ENCODE data around the gene KCNG2. TPM values are rescaled to one million over a fixed set of nuclear protein-coding genes. Genes with fewer than 3 reads are reported as not detected.
"Not testable (repeated sequence)": the region's sequence is repeated elsewhere in the genome, so short reads cannot be mapped to it uniquely, and the experiment has no call there.

KCNG2 gene
- total RNA-seq, 1 experiment from 2014 or later = not detected

- H3K9ac ChIP-seq (ENCODE audit: low read length); intact Hi-C loops (cut with micrococcal nuclease); DNase-seq (ENCODE audit: low read depth, low spot score); H3K36me3 ChIP-seq (ENCODE audit: control insufficient read depth in 1 of 2, insufficient read depth in 2 of 2, low read length in 2 of 2); ATAC-seq; H3K27ac ChIP-seq (ENCODE audit: low read depth, low read length); H3K4me2 ChIP-seq (ENCODE audit: low read length); H4K20me1 ChIP-seq (ENCODE audit: insufficient read depth); H2AFZ ChIP-seq (ENCODE audit: low read depth, low read length, poor library complexity, severe bottlenecking); BruUV-seq (replicated peaks); H3K9me3 ChIP-seq (ENCODE audit: control insufficient read depth in 1 of 2, insufficient read depth in 1 of 2, low read depth in 1 of 2, low read length in 2 of 2); H3K4me1 ChIP-seq (ENCODE audit: control insufficient read depth in 1 of 2, insufficient read depth in 2 of 2, low read length in 2 of 2); CTCF ChIA-PET; H3K9me2 ChIP-seq (ENCODE audit: insufficient read depth); H3K27me3 ChIP-seq (ENCODE audit: insufficient read depth, low read length); H3K79me2 ChIP-seq (ENCODE audit: insufficient read depth, low read length); H3K4me3 ChIP-seq (replicated peaks in 1 of 2; ENCODE audit: low read depth in 1 of 2, low read length in 2 of 2); RAD21 ChIA-PET (ENCODE audit: low non-redundant PET in 1 of 2, low total read pairs in 2 of 2, uncharacterized antibody in 2 of 2, unreplicated experiment in 2 of 2); POLR2A ChIA-PET: not testable (repeated sequence)
Observed at GRCh38 chr18:79865951-79866350, 68.2 kb downstream of the KCNG2 start.

DNA sequence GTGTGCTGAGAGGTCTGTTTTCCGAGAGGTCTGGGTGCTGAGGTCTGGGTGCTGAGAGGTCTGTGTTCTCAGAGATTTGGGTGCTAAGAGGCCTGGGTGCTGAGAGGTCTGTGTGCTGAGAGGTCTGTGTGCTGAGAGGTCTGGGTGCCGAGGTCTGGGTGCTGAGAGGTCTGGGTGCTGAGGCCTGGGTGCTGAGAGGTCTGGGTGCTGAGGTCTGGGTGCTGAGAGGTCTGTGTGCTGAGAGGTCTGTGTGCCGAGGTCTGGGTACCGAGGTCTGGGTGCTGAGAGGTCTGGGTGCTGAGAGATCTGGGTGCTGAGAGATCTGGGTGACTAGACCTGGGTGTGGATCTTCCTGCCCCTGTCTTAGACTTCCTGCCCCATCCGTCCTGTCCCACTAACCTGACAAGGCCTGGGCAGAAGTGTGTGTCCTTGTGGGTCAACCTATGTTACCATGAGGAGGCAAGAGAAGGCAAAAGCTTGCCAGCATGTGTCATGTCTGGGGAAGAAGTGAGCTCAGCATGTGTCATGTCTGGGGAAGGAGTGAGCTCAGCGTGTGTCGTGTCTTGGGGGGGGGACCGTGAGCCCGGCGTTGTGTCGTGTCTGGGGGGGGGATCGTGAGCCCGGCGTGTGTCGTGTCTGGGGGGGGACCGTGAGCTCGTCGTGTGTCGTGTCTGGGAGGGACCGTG, 69.3 kb downstream of the KCNG2 start:
- DNase-seq (ENCODE audit: low read depth, low spot score) = no peak
- Histone ChIP-seq H3K9me2 (ENCODE audit: insufficient read depth) (no peaks in the 10 kb centered on the region), H3K79me2 (ENCODE audit: insufficient read depth, low read length) (no peaks in the 10 kb centered on the region), H3K36me3 (ENCODE audit: control insufficient read depth in 1 of 2, insufficient read depth in 2 of 2, low read length in 2 of 2) (no peaks in the 10 kb centered on the region), H3K9me3 (ENCODE audit: control insufficient read depth in 1 of 2, insufficient read depth in 1 of 2, low read depth in 1 of 2, low read length in 2 of 2) (no peaks in the 10 kb centered on the region), H3K27ac (ENCODE audit: low read depth, low read length) (no peak overlapping the region), H3K4me3 (replicated peaks in 1 of 2; ENCODE audit: low read depth in 1 of 2, low read length in 2 of 2) (no peak overlapping the region), H2AFZ (ENCODE audit: low read depth, low read length, poor library complexity, severe bottlenecking) (no peak overlapping the region), H3K9ac (ENCODE audit: low read length) (no peak overlapping the region), H3K27me3 (ENCODE audit: insufficient read depth, low read length) (no peaks in the 10 kb centered on the region), H3K4me2 (ENCODE audit: low read length) (no peak overlapping the region), H4K20me1 (ENCODE audit: insufficient read depth) (no peaks in the 10 kb centered on the region), H3K4me1 (ENCODE audit: control insufficient read depth in 1 of 2, insufficient read depth in 2 of 2, low read length in 2 of 2) (no peaks in the 10 kb centered on the region)
- ChIA-PET POLR2A (no interaction called here), RAD21 (ENCODE audit: low non-redundant PET in 1 of 2, low total read pairs in 2 of 2, uncharacterized antibody in 2 of 2, unreplicated experiment in 2 of 2) (no interaction called here), CTCF (no interaction called here)
- no peak for TF ChIP-seq RAD21 (IDR thresholded peaks at IDR 0.05; ENCODE audit: low read depth)
- no peak for TF ChIP-seq POLR2A (IDR thresholded peaks at IDR 0.05; ENCODE audit: borderline replicate concordance, extremely low read depth, insufficient read depth, insufficient read length)
- no peak for TF ChIP-seq ATF3 (IDR thresholded peaks at IDR 0.05)
- TF ChIP-seq CEBPB (IDR thresholded peaks at IDR 0.05; ENCODE audit: low read depth) = no peak
- TF ChIP-seq SIN3A (IDR thresholded peaks at IDR 0.05; ENCODE audit: low read depth) = no peak
- TF ChIP-seq ZFX (IDR thresholded peaks at IDR 0.05) = no peak
- no peak for TF ChIP-seq EZH2phosphoT487 (IDR thresholded peaks at IDR 0.05; ENCODE audit: borderline replicate concordance)
- no peak for TF ChIP-seq JUND (IDR thresholded peaks at IDR 0.05)
- no peak for TF ChIP-seq REST (IDR thresholded peaks at IDR 0.05; ENCODE audit: low read depth)
- no peak for TF ChIP-seq TCF7L2 (IDR thresholded peaks at IDR 0.05; ENCODE audit: borderline replicate concordance, extremely low read depth, insufficient read depth, insufficient read length)
- no peak for TF ChIP-seq CBX3 (IDR thresholded peaks at IDR 0.05; ENCODE audit: low read depth)
- ATAC-seq = no peak
- intact Hi-C loops (cut with micrococcal nuclease) = no loop called here
- no TSS peak for BruUV-seq (replicated peaks)

Measured in HCT116 (cell line).